ENCODE measurements around the gene CLEC4M.

DNA sequence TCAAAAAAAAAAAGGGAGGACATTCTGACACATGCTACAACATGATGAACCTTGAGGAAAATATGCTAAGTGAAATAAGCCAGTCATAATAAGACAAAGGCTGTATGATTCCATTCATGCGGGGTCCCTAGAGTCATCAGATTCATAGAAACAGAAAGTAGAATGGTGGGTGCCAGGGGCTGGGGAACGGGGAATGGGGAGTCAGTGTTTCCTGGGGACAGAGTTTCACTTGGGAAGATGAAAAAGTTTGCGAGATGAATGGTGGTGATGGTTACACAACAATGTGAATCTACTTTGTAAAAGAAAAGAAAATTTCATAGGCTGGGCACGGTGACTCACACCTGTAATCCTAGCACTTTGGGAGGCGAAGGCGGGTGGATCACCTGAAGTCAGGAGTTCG is 25.0 kb upstream of the CLEC4M start:
- TF ChIP-seq POLR2AphosphoS5 (IDR thresholded peaks at IDR 0.05): no peak
- TF ChIP-seq, protein P1, sequence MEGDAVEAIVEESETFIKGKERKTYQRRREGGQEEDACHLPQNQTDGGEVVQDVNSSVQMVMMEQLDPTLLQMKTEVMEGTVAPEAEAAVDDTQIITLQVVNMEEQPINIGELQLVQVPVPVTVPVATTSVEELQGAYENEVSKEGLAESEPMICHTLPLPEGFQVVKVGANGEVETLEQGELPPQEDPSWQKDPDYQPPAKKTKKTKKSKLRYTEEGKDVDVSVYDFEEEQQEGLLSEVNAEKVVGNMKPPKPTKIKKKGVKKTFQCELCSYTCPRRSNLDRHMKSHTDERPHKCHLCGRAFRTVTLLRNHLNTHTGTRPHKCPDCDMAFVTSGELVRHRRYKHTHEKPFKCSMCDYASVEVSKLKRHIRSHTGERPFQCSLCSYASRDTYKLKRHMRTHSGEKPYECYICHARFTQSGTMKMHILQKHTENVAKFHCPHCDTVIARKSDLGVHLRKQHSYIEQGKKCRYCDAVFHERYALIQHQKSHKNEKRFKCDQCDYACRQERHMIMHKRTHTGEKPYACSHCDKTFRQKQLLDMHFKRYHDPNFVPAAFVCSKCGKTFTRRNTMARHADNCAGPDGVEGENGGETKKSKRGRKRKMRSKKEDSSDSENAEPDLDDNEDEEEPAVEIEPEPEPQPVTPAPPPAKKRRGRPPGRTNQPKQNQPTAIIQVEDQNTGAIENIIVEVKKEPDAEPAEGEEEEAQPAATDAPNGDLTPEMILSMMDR (IDR thresholded peaks at IDR 0.05): no peak
- TF ChIP-seq POLR2A (IDR thresholded peaks at IDR 0.05): no peak
